SK-N-SH treated with all-trans-retinoic acid at 6 μM for 48 hours (cell line): ENCODE measurements around the gene CACTIN.

Experiments
- ATAC-seq: fragments of 200-7000 bp; cut with Tn5 transposase; 3 replicates; pipeline ENCODE4 v1.9.1; 2020; ENCODE audit warnings: mild to moderate bottlenecking, moderate library complexity
- ARNTL ChIP-seq: fragments of 450-650 bp; formaldehyde crosslinking; IDR thresholded peaks from 2 replicates; pipeline ENCODE4 v1.5.0; 2020; ENCODE audit warnings: low read depth, mild to moderate bottlenecking, moderate library complexity, borderline replicate concordance
- BACH2 ChIP-seq: fragments of 250-450 bp; sonication (Bioruptor Pico); IDR thresholded peaks from 2 replicates; pipeline ENCODE4 v1.9.0; 2021; ENCODE audit warnings: mild to moderate bottlenecking, borderline replicate concordance
- CSDC2 ChIP-seq: fragments of 250-450 bp; sonication (Bioruptor Pico); IDR thresholded peaks from 2 replicates; pipeline ENCODE4 v1.5.0; 2020; ENCODE audit warnings: mild to moderate bottlenecking, moderate library complexity
- CSRNP3 ChIP-seq: fragments of 250-450 bp; sonication (Bioruptor Pico); IDR thresholded peaks from 2 replicates; pipeline ENCODE4 v1.5.1; 2021; ENCODE audit warnings: mild to moderate bottlenecking, moderate library complexity
- ESRRG ChIP-seq: fragments of 250-450 bp; sonication (Bioruptor Pico); IDR thresholded peaks from 2 replicates; pipeline ENCODE4 v1.6.1; 2021; ENCODE audit warnings: mild to moderate bottlenecking
- GLIS3 ChIP-seq: fragments of 250-450 bp; sonication (Bioruptor Pico); IDR thresholded peaks from 2 replicates; pipeline ENCODE4 v1.5.0; 2020; ENCODE audit warnings: mild to moderate bottlenecking, moderate library complexity
- ISL1 ChIP-seq: fragments of 250-450 bp; sonication (Bioruptor Pico); IDR thresholded peaks from 2 replicates; pipeline ENCODE4 v2.1.2; 2022; ENCODE audit warnings: mild to moderate bottlenecking, moderate library complexity
- OSR1 ChIP-seq: fragments of 250-450 bp; sonication (Bioruptor Pico); IDR thresholded peaks from 2 replicates; pipeline ENCODE4 v1.8.0; 2022; ENCODE audit warnings: moderate library complexity, mild to moderate bottlenecking, inconsistent platforms
- PATZ1 ChIP-seq: fragments of 250-450 bp; sonication (Bioruptor Pico); IDR thresholded peaks from 2 replicates; pipeline ENCODE4 v1.8.0; 2020; ENCODE audit warnings: mild to moderate bottlenecking, moderate library complexity, borderline replicate concordance
- PPARA ChIP-seq: fragments of 250-450 bp; sonication (Bioruptor Pico); IDR thresholded peaks from 2 replicates; pipeline ENCODE4 v1.5.0; 2020; ENCODE audit warnings: mild to moderate bottlenecking, borderline replicate concordance
- RARB ChIP-seq: fragments of 250-450 bp; sonication (Bioruptor Pico); IDR thresholded peaks from 2 replicates; pipeline ENCODE4 v1.8.0; 2021; ENCODE audit warnings: mild to moderate bottlenecking, moderate library complexity
- SNAI2 ChIP-seq: fragments of 250-450 bp; sonication (Bioruptor Pico); IDR thresholded peaks from 2 replicates; pipeline ENCODE4 v1.5.0; 2020; ENCODE audit warnings: mild to moderate bottlenecking, moderate library complexity
- TCF4 ChIP-seq: fragments of 250-450 bp; sonication (Bioruptor Pico); IDR thresholded peaks from 2 replicates; pipeline ENCODE4 v1.8.0; 2021; ENCODE audit warnings: mild to moderate bottlenecking, moderate library complexity, borderline replicate concordance
- TOX ChIP-seq: fragments of 250-450 bp; sonication (Bioruptor Pico); IDR thresholded peaks from 2 replicates; pipeline ENCODE4 v1.8.0; 2021; ENCODE audit warnings: mild to moderate bottlenecking, moderate library complexity, borderline replicate concordance
- TSHZ2 ChIP-seq: fragments of 250-450 bp; sonication (Bioruptor Pico); IDR thresholded peaks from 2 replicates; pipeline ENCODE4 v1.5.0; 2020; ENCODE audit warnings: mild to moderate bottlenecking, moderate library complexity
- ZC3H10 ChIP-seq: fragments of 250-450 bp; sonication (Bioruptor Pico); IDR thresholded peaks from 2 replicates; pipeline ENCODE4 v1.5.1; 2021; ENCODE audit warnings: mild to moderate bottlenecking, moderate library complexity
- ZFP3 ChIP-seq: fragments of 250-450 bp; sonication (Bioruptor Pico); IDR thresholded peaks from 2 replicates; pipeline ENCODE4 v1.5.0; 2020; ENCODE audit warnings: mild to moderate bottlenecking, moderate library complexity
- ZFP30 ChIP-seq: fragments of 450-650 bp; formaldehyde crosslinking; IDR thresholded peaks from 2 replicates; pipeline ENCODE4 v1.5.0; 2022; ENCODE audit warnings: mild to moderate bottlenecking, moderate library complexity
- ZNF565 ChIP-seq: fragments of 450-650 bp; formaldehyde crosslinking; conservative IDR thresholded peaks from 2 replicates; pipeline ENCODE4 v1.5.0; 2020; ENCODE audit warnings: low read depth, mild to moderate bottlenecking, moderate library complexity
- ZNF70 ChIP-seq: fragments of 450-650 bp; formaldehyde crosslinking; IDR thresholded peaks from 2 replicates; pipeline ENCODE4 v1.5.0; 2020; ENCODE audit warnings: mild to moderate bottlenecking, moderate library complexity
- ZNF8 ChIP-seq: fragments of 450-650 bp; formaldehyde crosslinking; IDR thresholded peaks from 2 replicates; pipeline ENCODE4 v1.5.0; 2020; ENCODE audit warnings: mild to moderate bottlenecking, moderate library complexity
- TF ChIP-seq, protein P1 (sequence below): fragments of 250-450 bp; sonication (Bioruptor Pico); IDR thresholded peaks from 2 replicates; pipeline ENCODE4 v1.5.1; 2020; ENCODE audit warnings: low read depth, mild to moderate bottlenecking, moderate library complexity
- TF ChIP-seq, protein P2 (sequence below): fragments of 250-450 bp; sonication (Bioruptor Pico); IDR thresholded peaks from 2 replicates; pipeline ENCODE4 v1.8.0; 2021; ENCODE audit warnings: low read depth, mild to moderate bottlenecking, moderate library complexity, borderline replicate concordance

The CACTIN gene

DNA sequence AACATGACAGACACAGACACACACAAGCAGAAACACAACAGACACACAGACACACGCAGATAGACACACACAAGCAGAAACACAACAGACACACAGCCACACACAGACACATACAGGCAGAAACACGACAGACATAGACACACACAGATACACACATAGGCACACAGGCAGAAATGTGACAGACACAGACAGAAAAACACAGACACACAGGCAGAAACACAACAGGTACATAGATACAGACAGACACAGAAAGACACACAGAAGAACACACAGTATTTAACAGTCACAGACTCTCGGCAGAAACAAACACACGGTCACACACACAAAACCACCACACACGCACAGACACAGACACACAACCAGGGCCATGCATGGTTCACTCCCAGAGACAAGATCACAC lies 20.8 kb downstream of the CACTIN start (continued):
- TF ChIP-seq PATZ1 (CRISPR knock-in tag) (no peak), GLIS3 (CRISPR knock-in tag) (no peak), ARNTL (CRISPR knock-in tag) (no peak), ISL1 (no peak), ESRRG (no peak), BACH2 (CRISPR knock-in tag) (no peak), ZNF8 (CRISPR knock-in tag) (no peak), RARB (no peak), OSR1 (CRISPR knock-in tag) (no peak), SNAI2 (CRISPR knock-in tag) (no peak), ZFP30 (CRISPR knock-in tag) (no peak)

GRCh38 chr19:3605361-3605760 lies 21.2 kb downstream of the CACTIN start:
- TF ChIP-seq ZNF565 (CRISPR knock-in tag) (no peak), ARNTL (CRISPR knock-in tag) (no peak), PPARA (CRISPR knock-in tag) (no peak), ZC3H10 (no peak), PATZ1 (CRISPR knock-in tag) (no peak), RARB (no peak), CSRNP3 (CRISPR knock-in tag) (no peak), ESRRG (no peak), ZFP3 (no peak), BACH2 (CRISPR knock-in tag) (no peak), ZNF8 (CRISPR knock-in tag) (no peak), CSDC2 (CRISPR knock-in tag) (no peak), SNAI2 (CRISPR knock-in tag) (no peak), TCF4 (CRISPR knock-in tag) (no peak), ZNF70 (CRISPR knock-in tag) (no peak), TOX (no peak), ISL1 (no peak), TSHZ2 (CRISPR knock-in tag) (no peak)
- TF ChIP-seq, protein P1, sequence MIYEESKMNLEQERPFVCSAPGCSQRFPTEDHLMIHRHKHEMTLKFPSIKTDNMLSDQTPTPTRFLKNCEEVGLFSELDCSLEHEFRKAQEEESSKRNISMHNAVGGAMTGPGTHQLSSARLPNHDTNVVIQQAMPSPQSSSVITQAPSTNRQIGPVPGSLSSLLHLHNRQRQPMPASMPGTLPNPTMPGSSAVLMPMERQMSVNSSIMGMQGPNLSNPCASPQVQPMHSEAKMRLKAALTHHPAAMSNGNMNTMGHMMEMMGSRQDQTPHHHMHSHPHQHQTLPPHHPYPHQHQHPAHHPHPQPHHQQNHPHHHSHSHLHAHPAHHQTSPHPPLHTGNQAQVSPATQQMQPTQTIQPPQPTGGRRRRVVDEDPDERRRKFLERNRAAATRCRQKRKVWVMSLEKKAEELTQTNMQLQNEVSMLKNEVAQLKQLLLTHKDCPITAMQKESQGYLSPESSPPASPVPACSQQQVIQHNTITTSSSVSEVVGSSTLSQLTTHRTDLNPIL = no peak
- TF ChIP-seq, protein P2, sequence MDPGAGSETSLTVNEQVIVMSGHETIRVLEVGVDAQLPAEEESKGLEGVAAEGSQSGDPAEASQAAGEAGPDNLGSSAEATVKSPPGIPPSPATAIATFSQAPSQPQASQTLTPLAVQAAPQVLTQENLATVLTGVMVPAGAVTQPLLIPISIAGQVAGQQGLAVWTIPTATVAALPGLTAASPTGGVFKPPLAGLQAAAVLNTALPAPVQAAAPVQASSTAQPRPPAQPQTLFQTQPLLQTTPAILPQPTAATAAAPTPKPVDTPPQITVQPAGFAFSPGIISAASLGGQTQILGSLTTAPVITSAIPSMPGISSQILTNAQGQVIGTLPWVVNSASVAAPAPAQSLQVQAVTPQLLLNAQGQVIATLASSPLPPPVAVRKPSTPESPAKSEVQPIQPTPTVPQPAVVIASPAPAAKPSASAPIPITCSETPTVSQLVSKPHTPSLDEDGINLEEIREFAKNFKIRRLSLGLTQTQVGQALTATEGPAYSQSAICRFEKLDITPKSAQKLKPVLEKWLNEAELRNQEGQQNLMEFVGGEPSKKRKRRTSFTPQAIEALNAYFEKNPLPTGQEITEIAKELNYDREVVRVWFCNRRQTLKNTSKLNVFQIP (CRISPR knock-in tag) = no peak

More at GRCh38 chr19:3605361-3605760, 21.2 kb downstream of the CACTIN start:
- no peak for ATAC-seq
